GM04503 (cell line): ENCODE measurements around the gene TMOD2.

Source experiments
- DNase-seq: peaks from one replicate; pipeline ENCODE4 v3.0.0-alpha.2; 2012; ENCODE audit warnings: low read depth

The TMOD2 gene

GRCh38 chr15:51736069-51736468 lies 15.3 kb upstream of the TMOD2 start:
- no peak for DNase-seq

- DNase-seq = no peak
These were observed 14.5 kb upstream of the TMOD2 start for GRCh38 chr15:51736751-51737521.

GRCh38 chr15:51737522-51738305 lies 13.7 kb upstream of the TMOD2 start, which contains the start of gene LYSMD2:
TSS of gene LYSMD2 (minus strand) at chr15:51737655. CDS start at chr15:51737622, 33 bp downstream.
- no peak for DNase-seq

GRCh38 chr15:51738553-51738952 lies 12.8 kb upstream of the TMOD2 start:
- no peak for DNase-seq

GRCh38 chr15:51739061-51739712 lies 12.2 kb upstream of the TMOD2 start:
- no peak for DNase-seq

- no peak for DNase-seq
These were observed 2.1 kb upstream of the TMOD2 start for GRCh38 chr15:51749307-51749706.

- DNase-seq = no peak
These were observed 1.2 kb upstream of the TMOD2 start for GRCh38 chr15:51750186-51750585.

GRCh38 chr15:51751697-51752683 lies 593 bp downstream of the TMOD2 start:
- no peak for DNase-seq

GRCh38 chr15:51752888-51753287 lies 1.5 kb downstream of the TMOD2 start:
- DNase-seq = no peak

- no peak for DNase-seq
These were observed 2.9 kb downstream of the TMOD2 start for GRCh38 chr15:51754267-51754666.

- DNase-seq = no peak
These were observed 4.4 kb downstream of the TMOD2 start for GRCh38 chr15:51755790-51756189.

GRCh38 chr15:51756482-51756881 lies 5.1 kb downstream of the TMOD2 start:
- DNase-seq = no peak

- DNase-seq = no peak
These were observed 6.1 kb downstream of the TMOD2 start for GRCh38 chr15:51757450-51757849.

GRCh38 chr15:51758645-51759044 lies 7.2 kb downstream of the TMOD2 start:
- DNase-seq = peak; percentile 31

GRCh38 chr15:51759557-51760070 lies 8.2 kb downstream of the TMOD2 start:
- DNase-seq = peak; percentile 82

- no peak for DNase-seq
These were observed 9.4 kb downstream of the TMOD2 start for GRCh38 chr15:51760805-51761204.

- no peak for DNase-seq
These were observed 14.4 kb downstream of the TMOD2 start for GRCh38 chr15:51765751-51766150.

GRCh38 chr15:51766341-51766740 lies 14.9 kb downstream of the TMOD2 start:
- DNase-seq = no peak

- no peak for DNase-seq
These were observed 16.6 kb downstream of the TMOD2 start for GRCh38 chr15:51768018-51768417.

GRCh38 chr15:51770902-51771301 lies 19.5 kb downstream of the TMOD2 start:
- no peak for DNase-seq

GRCh38 chr15:51771773-51772172 lies 20.4 kb downstream of the TMOD2 start:
- DNase-seq = no peak
